H9 (cell line): ENCODE measurements around the gene CYCS. TPM values are rescaled to one million over a fixed set of nuclear protein-coding genes. Genes with fewer than 3 reads are reported as not detected.

Experiments
- DNase-seq: peaks from one replicate; pipeline ENCODE4 v3.0.0-alpha.2; 2017
- H2AFZ ChIP-seq: one replicate; pipeline ENCODE4 v1.6.1; 2013; ENCODE audit warnings: mild to moderate bottlenecking, low read length, control low read depth, moderate library complexity
- H2AK5ac ChIP-seq: 2 replicates; pipeline ENCODE4 v1.6.1; 2013; ENCODE audit warnings: low read length, control low read depth, mixed read lengths; ENCODE audit not compliant: insufficient read length
- H2BK120ac ChIP-seq: one replicate; pipeline ENCODE4 v1.6.1; 2013; ENCODE audit warnings: low read depth, mild to moderate bottlenecking, low read length, control low read depth, inconsistent platforms; ENCODE audit not compliant: poor library complexity, severe bottlenecking
- H2BK12ac ChIP-seq: 2 replicates; pipeline ENCODE4 v1.6.1; 2013; ENCODE audit warnings: low read length, control low read depth, mixed read lengths, low read depth; ENCODE audit not compliant: insufficient read length
- H2BK15ac ChIP-seq: 2 replicates; pipeline ENCODE4 v1.6.1; 2013; ENCODE audit warnings: low read depth, low read length, control low read depth
- H2BK20ac ChIP-seq: one replicate; pipeline ENCODE4 v1.6.1; 2013; ENCODE audit warnings: low read depth, mild to moderate bottlenecking, low read length, control low read depth, inconsistent platforms; ENCODE audit not compliant: poor library complexity, severe bottlenecking
- H2BK5ac ChIP-seq: 2 replicates; pipeline ENCODE4 v1.6.1; 2013; ENCODE audit warnings: low read length, control low read depth, mixed read lengths; ENCODE audit not compliant: insufficient read length
- H3K14ac ChIP-seq: 2 replicates; pipeline ENCODE4 v1.6.1; 2013; ENCODE audit warnings: low read length, control low read depth; ENCODE audit not compliant: insufficient read depth
- H3K18ac ChIP-seq: 2 replicates; pipeline ENCODE4 v1.6.1; 2013; ENCODE audit warnings: low read depth, mild to moderate bottlenecking, mixed read lengths, low read length, control low read depth; ENCODE audit not compliant: insufficient read length
- H3K23ac ChIP-seq: 2 replicates; pipeline ENCODE4 v1.6.1; 2013; ENCODE audit warnings: low read length, control low read depth, mixed read lengths, low read depth; ENCODE audit not compliant: insufficient read length
- H3K23me2 ChIP-seq: 2 replicates; pipeline ENCODE4 v1.6.1; 2013; ENCODE audit warnings: low read depth, mild to moderate bottlenecking, mixed read lengths, low read length, control low read depth; ENCODE audit not compliant: insufficient read length, poor library complexity, severe bottlenecking
- H3K27ac ChIP-seq: 2 replicates; pipeline ENCODE4 v1.5.1; 2013; ENCODE audit warnings: low read length, control low read depth, mixed read lengths, low read depth; ENCODE audit not compliant: insufficient read length
- H3K27me3 ChIP-seq: 2 replicates; pipeline ENCODE4 v1.6.1; 2013; ENCODE audit warnings: low read length, control low read depth, inconsistent platforms; ENCODE audit not compliant: insufficient read depth
- H3K4ac ChIP-seq: 2 replicates; pipeline ENCODE4 v1.6.1; 2013; ENCODE audit warnings: low read depth, mild to moderate bottlenecking, control low read depth, inconsistent platforms, low read length, moderate library complexity
- H3K4me1 ChIP-seq: 2 replicates; pipeline ENCODE4 v1.6.1; 2013; ENCODE audit warnings: low read length, control low read depth, inconsistent platforms; ENCODE audit not compliant: insufficient read depth
- H3K4me2 ChIP-seq: 2 replicates; pipeline ENCODE4 v1.6.1; 2013; ENCODE audit warnings: low read length, control low read depth, mixed read lengths; ENCODE audit not compliant: insufficient read length, insufficient read depth
- H3K56ac ChIP-seq: 2 replicates; pipeline ENCODE4 v1.6.1; 2013; ENCODE audit warnings: low read depth, mild to moderate bottlenecking, mixed read lengths, low read length, control low read depth; ENCODE audit not compliant: insufficient read length
- H3K79me1 ChIP-seq: 2 replicates; pipeline ENCODE4 v1.6.1; 2013; ENCODE audit warnings: low read depth, mild to moderate bottlenecking, moderate library complexity, low read length, control low read depth, inconsistent platforms; ENCODE audit not compliant: insufficient read depth, poor library complexity, severe bottlenecking
- H3K79me2 ChIP-seq: 2 replicates; pipeline ENCODE4 v1.6.1; 2013; ENCODE audit warnings: low read length, control low read depth, inconsistent platforms; ENCODE audit not compliant: insufficient read depth
- H3K9ac ChIP-seq: 2 replicates; pipeline ENCODE4 v1.6.1; 2013; ENCODE audit warnings: low read length, control low read depth, mixed read lengths; ENCODE audit not compliant: insufficient read length; ENCODE audit errors: extremely low read depth
- H3K9me3 ChIP-seq: one replicate; pipeline ENCODE4 v1.6.1; 2013; ENCODE audit warnings: low read depth, low read length, inconsistent platforms; ENCODE audit not compliant: control insufficient read depth
- H3T11ph ChIP-seq: one replicate; pipeline ENCODE4 v1.6.1; 2013; ENCODE audit warnings: mild to moderate bottlenecking, low read length, control low read depth, inconsistent platforms
- H4K20me1 ChIP-seq: one replicate; pipeline ENCODE4 v1.6.1; 2013; ENCODE audit not compliant: control insufficient read depth, insufficient read length, insufficient read depth
- H4K5ac ChIP-seq: 2 replicates; pipeline ENCODE4 v1.6.1; 2013; ENCODE audit warnings: low read depth, mild to moderate bottlenecking, mixed read lengths, low read length, control low read depth; ENCODE audit not compliant: insufficient read length
- H4K8ac ChIP-seq: replicated peaks from 2 replicates; pipeline ENCODE4 v1.6.1; 2013; ENCODE audit warnings: low read length, control low read depth, mixed read lengths, low read depth; ENCODE audit not compliant: insufficient read length
- H4K91ac ChIP-seq: 2 replicates; pipeline ENCODE4 v1.6.1; 2013; ENCODE audit warnings: low read depth, mild to moderate bottlenecking, moderate library complexity, mixed read lengths, low read length, control low read depth; ENCODE audit not compliant: insufficient read length
- H3K27ac Mint-ChIP-seq, 3 experiments: 2 replicates in 2 of 3; 3 replicates in 1 of 3; pipeline ENCODE4 v1.8.0; 2020 to 2021; ENCODE audit warnings: mixed read lengths in 3 of 3, mild to moderate bottlenecking in 1 of 3, moderate library complexity in 1 of 3
- H3K27me3 Mint-ChIP-seq: 2 replicates; pipeline ENCODE4 v1.8.0; 2021; ENCODE audit warnings: low read depth, mild to moderate bottlenecking, moderate library complexity, mixed read lengths
- H3K36me3 Mint-ChIP-seq, 3 experiments: 2 replicates in 2 of 3; 3 replicates in 1 of 3; pipeline ENCODE4 v1.8.0; 2020 to 2021; ENCODE audit warnings: low read depth in 3 of 3, mixed read lengths in 3 of 3; ENCODE audit not compliant: insufficient read depth in 1 of 3
- H3K4me1 Mint-ChIP-seq, 2 experiments: 2 replicates each; pipeline ENCODE4 v1.8.0; 2020; ENCODE audit warnings: mixed read lengths in 2 of 2
- H3K4me3 Mint-ChIP-seq, 2 experiments: 2 replicates in 1 of 2; 3 replicates in 1 of 2; pipeline ENCODE4 v1.8.0; 2020 to 2021; ENCODE audit warnings: mild to moderate bottlenecking in 2 of 2, mixed read lengths in 2 of 2, moderate library complexity in 1 of 2
- H3K9me3 Mint-ChIP-seq, 2 experiments: 2 replicates in 1 of 2; 3 replicates in 1 of 2; pipeline ENCODE4 v1.8.0; 2020; ENCODE audit warnings: mild to moderate bottlenecking in 2 of 2, mixed read lengths in 2 of 2, moderate library complexity in 1 of 2
- WGBS: extraction: QIAGEN DNeasy Blood & Tissue Kit; methylation state at CpG from one replicate; pipeline ENCODE4 v1.1.7; 2013; ENCODE audit warnings: missing lambda C conversion rate, low lambda C conversion rate, mixed read lengths; ENCODE audit not compliant: insufficient read length; ENCODE audit errors: extremely low coverage; 5-methylcytosine and 5-hydroxymethylcytosine counted together
- total RNA-seq: library from RNA; stranded (reverse); gene quantifications from 2 replicates; pipeline ENCODE4 v1.2.1, GENCODE V29; 2021
- TF ChIP-seq, protein P1 (sequence below): fragments of 200-600 bp; sonication (generic); conservative IDR thresholded peaks from 3 replicates; pipeline ENCODE4 v1.8.0; 2021; ENCODE audit warnings: antibody characterized with exemption, mild to moderate bottlenecking

CYCS gene
- total RNA-seq, 1 experiment from 2014 or later: 209 TPM

DNA sequence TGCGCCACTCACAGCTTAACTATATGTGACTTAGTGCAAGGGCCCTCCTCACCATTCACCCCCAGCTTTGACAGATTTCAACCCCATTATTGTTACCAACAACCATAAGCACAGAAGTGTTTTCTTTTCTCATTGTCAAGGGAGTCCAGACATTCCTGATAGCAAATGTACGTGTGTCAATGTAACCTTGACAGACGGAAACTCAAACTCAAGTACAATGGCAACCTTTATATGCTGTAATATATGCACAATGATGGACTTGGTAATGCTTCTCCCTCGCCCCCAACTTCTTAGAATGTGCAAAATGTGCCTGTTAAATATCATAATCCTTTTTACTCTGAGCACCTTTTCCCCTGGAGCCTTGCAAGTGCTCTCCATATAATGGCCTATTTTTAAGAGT is 34.7 kb downstream of the CYCS start:
- Histone ChIP-seq H4K20me1 (no peaks in the 10 kb centered on the region), H2BK20ac (no peak overlapping the region), H3K4me2 (no peak overlapping the region), H2BK15ac (no peak overlapping the region), H3K79me2 (no peaks in the 10 kb centered on the region), H3T11ph (no peak overlapping the region), H3K23ac (no peak overlapping the region), H3K56ac (no peak overlapping the region), H3K18ac (no peak overlapping the region), H3K27ac (no peak overlapping the region), H3K23me2 (no peaks in the 10 kb centered on the region), H3K27me3 (no peaks in the 10 kb centered on the region), H4K5ac (no peak overlapping the region), H2AFZ (no peak overlapping the region), H3K9ac (no peak overlapping the region), H2BK5ac (no peak overlapping the region), H2BK120ac (no peak overlapping the region), H3K14ac (no peak overlapping the region), H3K9me3 (no peaks in the 10 kb centered on the region), H3K79me1 (no peaks in the 10 kb centered on the region), H2AK5ac (no peak overlapping the region), H3K4ac (no peak overlapping the region), H4K8ac (no peak overlapping the region), H2BK12ac (no peak overlapping the region), H4K91ac (no peak overlapping the region), H3K4me1 (no peaks in the 10 kb centered on the region)
- H3K4me1 Mint-ChIP-seq: peaks cover 2 to 6% of the 10 kb centered on the region in 2 experiments; a peak in 3 of 4 replicates
- TF ChIP-seq, protein P1, sequence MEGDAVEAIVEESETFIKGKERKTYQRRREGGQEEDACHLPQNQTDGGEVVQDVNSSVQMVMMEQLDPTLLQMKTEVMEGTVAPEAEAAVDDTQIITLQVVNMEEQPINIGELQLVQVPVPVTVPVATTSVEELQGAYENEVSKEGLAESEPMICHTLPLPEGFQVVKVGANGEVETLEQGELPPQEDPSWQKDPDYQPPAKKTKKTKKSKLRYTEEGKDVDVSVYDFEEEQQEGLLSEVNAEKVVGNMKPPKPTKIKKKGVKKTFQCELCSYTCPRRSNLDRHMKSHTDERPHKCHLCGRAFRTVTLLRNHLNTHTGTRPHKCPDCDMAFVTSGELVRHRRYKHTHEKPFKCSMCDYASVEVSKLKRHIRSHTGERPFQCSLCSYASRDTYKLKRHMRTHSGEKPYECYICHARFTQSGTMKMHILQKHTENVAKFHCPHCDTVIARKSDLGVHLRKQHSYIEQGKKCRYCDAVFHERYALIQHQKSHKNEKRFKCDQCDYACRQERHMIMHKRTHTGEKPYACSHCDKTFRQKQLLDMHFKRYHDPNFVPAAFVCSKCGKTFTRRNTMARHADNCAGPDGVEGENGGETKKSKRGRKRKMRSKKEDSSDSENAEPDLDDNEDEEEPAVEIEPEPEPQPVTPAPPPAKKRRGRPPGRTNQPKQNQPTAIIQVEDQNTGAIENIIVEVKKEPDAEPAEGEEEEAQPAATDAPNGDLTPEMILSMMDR: no peak
- H3K27me3 Mint-ChIP-seq: no peaks in the 10 kb centered on the region
- no peak overlapping the region for H3K4me3 Mint-ChIP-seq
- peaks cover 0 to under 1% (median 0%) of the 10 kb centered on the region in 3 experiments; a peak in 1 of 7 replicates for H3K36me3 Mint-ChIP-seq
- no CpG with 5 or more reads among the region's 4 CpGs for WGBS
- H3K9me3 Mint-ChIP-seq: peaks cover 0 to under 1% of the 10 kb centered on the region in 2 experiments; a peak in 2 of 5 replicates
- H3K27ac Mint-ChIP-seq: no peak overlapping the region
- DNase-seq: no peak
